A673 (cell line): Measurements from ENCODE around the gene FNDC7. TPM values are rescaled to one million over a fixed set of nuclear protein-coding genes. Genes with fewer than 3 reads are reported as not detected.

ENCODE experiments used
- BruUV-seq: library from RNA; stranded (reverse); fragments of 400-500 nt; replicated peaks from 2 replicates; lab custom pipeline; 2021; lab: Mats Ljungman, UMichigan
- CTCF ChIA-PET: fragments of 300-600 bp; sonication (Branson Sonifier 250); formaldehyde crosslinking; loops from one replicate; lab custom pipeline; 2022; ENCODE audit warnings: antibody characterized with exemption; lab: Charles Lee
- POLR2A ChIA-PET: fragments of 300-600 bp; sonication (Branson Sonifier 250); formaldehyde crosslinking; loops from one replicate; lab custom pipeline; 2022; ENCODE audit warnings: antibody characterized with exemption; ENCODE audit not compliant: low non-redundant PET; lab: Charles Lee
- DNase-seq: peaks from one replicate; pipeline ENCODE4 v3.0.0-alpha.2; 2015; ENCODE audit warnings: low spot score
- H3K27ac ChIP-seq: fragments of 200-600 bp; sonication (generic); 2 replicates; pipeline ENCODE4 v1.5.1; 2016; ENCODE audit warnings: mixed run types, low read depth, mild to moderate bottlenecking, mixed read lengths, antibody characterized with exemption, low read length; ENCODE audit not compliant: poor library complexity, severe bottlenecking
- H3K27me3 ChIP-seq: fragments of 200-600 bp; sonication (generic); replicated peaks from 2 replicates; pipeline ENCODE4 v1.6.1; 2017; ENCODE audit warnings: mixed run types, low read depth, mild to moderate bottlenecking, mixed read lengths, antibody characterized with exemption, low read length; ENCODE audit not compliant: insufficient read depth, poor library complexity
- H3K36me3 ChIP-seq: fragments of 200-600 bp; sonication (generic); 2 replicates; pipeline ENCODE4 v1.6.1; 2016; ENCODE audit warnings: mixed run types, mild to moderate bottlenecking, mixed read lengths, antibody characterized with exemption, low read length; ENCODE audit not compliant: insufficient read depth, poor library complexity, severe bottlenecking
- H3K4me1 ChIP-seq: fragments of 200-600 bp; sonication (generic); 2 replicates; pipeline ENCODE4 v1.6.1; 2017; ENCODE audit warnings: mixed run types, mild to moderate bottlenecking, mixed read lengths, antibody characterized with exemption, low read length; ENCODE audit not compliant: insufficient read depth, poor library complexity, severe bottlenecking
- H3K4me3 ChIP-seq: fragments of 200-600 bp; sonication (generic); 2 replicates; pipeline ENCODE4 v1.5.1; 2016; ENCODE audit warnings: low read depth, mixed run types, mild to moderate bottlenecking, mixed read lengths, low read length; ENCODE audit not compliant: poor library complexity, severe bottlenecking
- H3K9me3 ChIP-seq: fragments of 200-600 bp; sonication (generic); 2 replicates; pipeline ENCODE4 v1.6.1; 2016; ENCODE audit warnings: mixed run types, low read depth, mild to moderate bottlenecking, mixed read lengths, antibody characterized with exemption, low read length; ENCODE audit not compliant: poor library complexity, severe bottlenecking
- EZH2 ChIP-seq: fragments of 200-600 bp; sonication (generic); IDR thresholded peaks from 2 replicates; pipeline ENCODE4 v1.6.1; 2017; ENCODE audit warnings: borderline replicate concordance, low read depth, mild to moderate bottlenecking, mixed read lengths, antibody characterized with exemption, low read length; ENCODE audit not compliant: poor library complexity, severe bottlenecking
- intact Hi-C: fragments of 100-400 bp; cut with micrococcal nuclease; formaldehyde crosslinking; loops from one replicate; pipeline ENCODE4 v1.10.0; 2022; ENCODE audit not compliant: unreplicated experiment
- total RNA-seq: library from RNA; stranded (reverse); gene quantifications from 2 replicates; pipeline ENCODE4 v1.2.3, GENCODE V29; 2021
- TF ChIP-seq, protein P1 (sequence below): fragments of 300-800, 200-600 bp; sonication (generic); conservative IDR thresholded peaks from 2 replicates; pipeline ENCODE4 v1.5.1; 2017; ENCODE audit warnings: low read depth, mild to moderate bottlenecking, antibody characterized with exemption, low read length, moderate library complexity, mixed read lengths

Gene FNDC7
- total RNA-seq, 1 experiment from 2014 or later: 0.13 TPM

DNA sequence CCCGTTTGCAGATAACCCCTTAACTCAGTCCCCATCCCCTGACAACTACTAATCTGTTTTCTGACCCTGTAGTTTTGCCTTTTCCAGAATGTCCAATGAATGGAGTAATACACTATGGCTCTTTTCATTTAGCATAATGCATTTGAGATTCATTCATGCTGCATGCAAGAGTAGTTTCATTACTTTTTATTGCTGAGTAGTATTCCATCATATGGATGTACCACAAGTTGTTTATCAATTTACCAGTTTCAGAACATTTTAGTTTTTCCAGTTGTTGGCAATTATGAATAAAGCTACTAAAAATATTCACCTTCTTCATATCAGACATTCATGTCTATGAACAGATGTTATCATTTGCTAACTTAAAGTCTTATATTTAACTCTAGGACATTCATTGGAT lies 79.1 kb downstream of the FNDC7 start:
- no peak overlapping the region for H3K4me3 ChIP-seq
- ChIA-PET CTCF (no interaction called here), POLR2A (no interaction called here)
- H3K4me1 ChIP-seq: no peaks in the 10 kb centered on the region
- no peak overlapping the region for H3K27ac ChIP-seq
- peaks cover 17% of the 10 kb centered on the region for H3K9me3 ChIP-seq
- intact Hi-C loops: no loop called here
- peaks cover 5% of the 10 kb centered on the region for H3K36me3 ChIP-seq
- no peak for TF ChIP-seq EZH2
- TF ChIP-seq, protein P1, sequence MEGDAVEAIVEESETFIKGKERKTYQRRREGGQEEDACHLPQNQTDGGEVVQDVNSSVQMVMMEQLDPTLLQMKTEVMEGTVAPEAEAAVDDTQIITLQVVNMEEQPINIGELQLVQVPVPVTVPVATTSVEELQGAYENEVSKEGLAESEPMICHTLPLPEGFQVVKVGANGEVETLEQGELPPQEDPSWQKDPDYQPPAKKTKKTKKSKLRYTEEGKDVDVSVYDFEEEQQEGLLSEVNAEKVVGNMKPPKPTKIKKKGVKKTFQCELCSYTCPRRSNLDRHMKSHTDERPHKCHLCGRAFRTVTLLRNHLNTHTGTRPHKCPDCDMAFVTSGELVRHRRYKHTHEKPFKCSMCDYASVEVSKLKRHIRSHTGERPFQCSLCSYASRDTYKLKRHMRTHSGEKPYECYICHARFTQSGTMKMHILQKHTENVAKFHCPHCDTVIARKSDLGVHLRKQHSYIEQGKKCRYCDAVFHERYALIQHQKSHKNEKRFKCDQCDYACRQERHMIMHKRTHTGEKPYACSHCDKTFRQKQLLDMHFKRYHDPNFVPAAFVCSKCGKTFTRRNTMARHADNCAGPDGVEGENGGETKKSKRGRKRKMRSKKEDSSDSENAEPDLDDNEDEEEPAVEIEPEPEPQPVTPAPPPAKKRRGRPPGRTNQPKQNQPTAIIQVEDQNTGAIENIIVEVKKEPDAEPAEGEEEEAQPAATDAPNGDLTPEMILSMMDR: no peak
- no TSS peak for BruUV-seq
- no peaks in the 10 kb centered on the region for H3K27me3 ChIP-seq
- no peak for DNase-seq

Other genes starting within 250 kb of the FNDC7 start
- 14.6 and 15.7 TPM in 2 replicates for gene EEIG2, start 152.8 kb upstream of the FNDC7 start, total RNA-seq
- 9.5 and 11.0 TPM in 2 replicates for gene HENMT1, start 51.8 kb upstream of the FNDC7 start, total RNA-seq
- 49.3 and 59.5 TPM in 2 replicates for gene PRPF38B, start 20.6 kb upstream of the FNDC7 start, total RNA-seq
- gene STXBP3, start 33.8 kb downstream of the FNDC7 start, total RNA-seq: 23.6 and 24.4 TPM in 2 replicates
- gene AKNAD1, start 144.2 kb downstream of the FNDC7 start, total RNA-seq: 0.54 TPM in 1 of 2 replicates, not detected in the other
- 34.7 and 37.6 TPM in 2 replicates for gene GPSM2, start 164.1 kb downstream of the FNDC7 start, total RNA-seq